ENCODE data around the gene KLHL3.
"Not testable (repeated sequence)": the region's sequence is repeated elsewhere in the genome, so short reads cannot be mapped to it uniquely, and the experiment has no call there.

KLHL3 gene

DNA sequence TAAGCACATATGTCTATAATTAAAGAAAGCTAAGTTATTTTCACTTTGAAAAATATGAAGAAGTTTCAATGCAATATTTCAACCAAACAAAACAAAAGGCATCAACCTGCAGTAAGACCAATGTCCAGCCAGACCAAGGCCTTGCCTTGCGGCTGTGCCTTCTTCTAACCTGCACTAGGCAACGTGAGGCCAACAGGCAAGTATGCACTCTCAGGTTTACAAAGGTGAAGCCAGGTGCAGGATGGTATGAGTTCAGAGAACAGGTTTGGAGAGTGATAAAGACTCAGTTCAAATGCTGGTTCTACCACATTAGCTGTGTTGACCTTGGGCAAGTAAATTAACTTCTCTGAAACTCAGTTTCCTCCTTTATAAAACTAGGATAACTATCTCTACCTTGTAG is 79.3 kb downstream of the KLHL3 start:
- H3K36me3 ChIP-seq (ENCODE audit: control insufficient read depth in 1 of 2, insufficient read depth in 2 of 2, low read length in 2 of 2), result no peaks in the 10 kb centered on the region
- H3K27me3 ChIP-seq (ENCODE audit: control insufficient read depth in 1 of 2, insufficient read depth in 2 of 2, low read length in 2 of 2), result no peaks in the 10 kb centered on the region
- no peak overlapping the region for H3K4me3 ChIP-seq (ENCODE audit: low read depth in 1 of 2, low read length in 2 of 2)
- H3K9ac ChIP-seq (ENCODE audit: low read depth in 1 of 2, low read length in 2 of 2), result no peak overlapping the region
- no peak overlapping the region for H3K27ac ChIP-seq (ENCODE audit: low read depth, low read length)
- H3K4me1 ChIP-seq (ENCODE audit: control insufficient read depth in 1 of 2, insufficient read depth in 2 of 2, low read length in 2 of 2), result no peaks in the 10 kb centered on the region
- H3K9me3 ChIP-seq (ENCODE audit: control insufficient read depth in 1 of 2, low read length in 2 of 2), result no peaks in the 10 kb centered on the region

DNA sequence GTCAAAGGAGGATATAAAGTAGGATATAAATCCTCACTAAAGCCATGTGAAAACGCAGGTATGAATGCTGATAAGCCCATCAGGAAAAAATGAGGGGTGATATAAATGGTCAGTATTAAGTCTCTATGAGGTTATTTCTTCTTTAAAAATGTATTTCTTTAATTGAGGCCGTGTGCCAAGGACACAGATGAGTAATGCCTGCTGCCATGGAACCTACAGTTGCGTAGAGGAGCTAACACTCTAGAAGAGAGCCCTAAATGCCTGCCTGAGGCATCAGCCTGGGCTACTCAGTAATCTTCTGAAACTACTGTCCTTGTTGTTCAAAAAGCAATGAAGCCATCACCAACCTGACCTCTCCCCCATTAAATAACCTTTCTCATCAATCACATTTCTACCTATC is 84.9 kb downstream of the KLHL3 start:
- no peaks in the 10 kb centered on the region for H3K9me3 ChIP-seq (ENCODE audit: control insufficient read depth in 1 of 2, low read length in 2 of 2)
- no peak overlapping the region for H3K27ac ChIP-seq (ENCODE audit: low read depth, low read length)
- no peak overlapping the region for H3K9ac ChIP-seq (ENCODE audit: low read depth in 1 of 2, low read length in 2 of 2)
- no peaks in the 10 kb centered on the region for H3K36me3 ChIP-seq (ENCODE audit: control insufficient read depth in 1 of 2, insufficient read depth in 2 of 2, low read length in 2 of 2)
- H3K4me3 ChIP-seq (ENCODE audit: low read depth in 1 of 2, low read length in 2 of 2), result no peak overlapping the region
- H3K4me1 ChIP-seq (ENCODE audit: control insufficient read depth in 1 of 2, insufficient read depth in 2 of 2, low read length in 2 of 2), result no peaks in the 10 kb centered on the region
- H3K27me3 ChIP-seq (ENCODE audit: control insufficient read depth in 1 of 2, insufficient read depth in 2 of 2, low read length in 2 of 2), result no peaks in the 10 kb centered on the region

DNA sequence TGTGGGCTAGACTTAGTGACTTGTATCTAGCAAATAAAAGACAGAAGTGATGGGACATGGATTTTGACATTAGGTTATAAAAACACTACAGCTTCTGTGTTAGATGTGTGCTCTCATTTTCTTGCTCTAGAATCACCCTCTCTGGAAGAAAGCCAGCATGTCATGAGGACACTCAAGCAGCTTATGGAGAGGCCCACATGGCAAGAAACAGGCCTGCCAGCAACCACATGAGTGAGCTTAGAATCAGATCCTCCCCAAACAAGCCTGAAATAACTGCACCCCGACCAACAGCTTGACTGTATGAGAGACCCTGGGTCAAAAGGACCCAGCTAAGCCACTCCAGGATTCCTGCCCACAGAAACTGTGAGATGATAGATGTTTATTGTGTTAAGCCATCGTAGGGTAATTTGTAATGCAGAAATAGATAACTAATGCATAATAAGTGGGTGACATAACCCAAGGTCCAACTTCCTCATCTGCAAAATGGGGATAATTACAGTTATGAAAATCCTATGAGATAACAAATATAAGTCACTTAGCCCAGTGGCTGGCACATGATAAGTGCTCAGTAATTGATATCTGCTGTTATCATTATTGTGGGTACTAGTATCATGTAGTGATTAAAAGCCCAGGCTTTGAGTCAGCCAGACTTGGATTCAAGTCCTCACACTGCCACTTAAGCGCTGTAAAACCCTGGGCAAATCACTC is 86.5 kb downstream of the KLHL3 start:
- Histone ChIP-seq H3K9me3 (ENCODE audit: control insufficient read depth in 1 of 2, low read length in 2 of 2) (no peaks in the 10 kb centered on the region), H3K9ac (ENCODE audit: low read depth in 1 of 2, low read length in 2 of 2) (no peak overlapping the region), H3K4me1 (ENCODE audit: control insufficient read depth in 1 of 2, insufficient read depth in 2 of 2, low read length in 2 of 2) (no peaks in the 10 kb centered on the region), H3K4me3 (ENCODE audit: low read depth in 1 of 2, low read length in 2 of 2) (no peak overlapping the region), H3K36me3 (ENCODE audit: control insufficient read depth in 1 of 2, insufficient read depth in 2 of 2, low read length in 2 of 2) (no peaks in the 10 kb centered on the region), H3K27ac (ENCODE audit: low read depth, low read length) (no peak overlapping the region), H3K27me3 (ENCODE audit: control insufficient read depth in 1 of 2, insufficient read depth in 2 of 2, low read length in 2 of 2) (no peaks in the 10 kb centered on the region)

DNA sequence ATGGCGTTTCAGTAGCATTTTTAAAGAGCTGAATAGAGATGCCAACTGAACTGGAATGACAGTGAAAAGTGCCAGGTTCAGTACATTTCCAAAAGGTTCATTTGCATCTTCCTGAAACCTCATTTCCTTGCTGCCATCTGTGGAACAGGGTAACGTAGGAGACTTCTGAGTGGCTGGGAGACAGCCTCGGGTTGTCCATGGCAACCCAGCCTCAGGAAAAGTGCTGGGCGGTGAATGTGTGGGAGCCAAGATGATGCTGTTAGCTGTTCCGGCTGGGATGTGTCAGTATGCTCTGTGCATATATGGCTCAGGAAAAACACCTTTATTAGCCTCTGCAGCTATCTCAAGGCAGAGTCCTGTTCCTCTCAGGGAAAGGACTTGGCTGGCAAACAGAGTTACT is 87.5 kb downstream of the KLHL3 start:
- Histone ChIP-seq H3K36me3 (ENCODE audit: control insufficient read depth in 1 of 2, insufficient read depth in 2 of 2, low read length in 2 of 2) (no peaks in the 10 kb centered on the region), H3K27me3 (ENCODE audit: control insufficient read depth in 1 of 2, insufficient read depth in 2 of 2, low read length in 2 of 2) (no peaks in the 10 kb centered on the region), H3K9me3 (ENCODE audit: control insufficient read depth in 1 of 2, low read length in 2 of 2) (no peaks in the 10 kb centered on the region), H3K27ac (ENCODE audit: low read depth, low read length) (no peak overlapping the region), H3K4me3 (ENCODE audit: low read depth in 1 of 2, low read length in 2 of 2) (no peak overlapping the region), H3K4me1 (ENCODE audit: control insufficient read depth in 1 of 2, insufficient read depth in 2 of 2, low read length in 2 of 2) (no peaks in the 10 kb centered on the region), H3K9ac (ENCODE audit: low read depth in 1 of 2, low read length in 2 of 2) (no peak overlapping the region)

DNA sequence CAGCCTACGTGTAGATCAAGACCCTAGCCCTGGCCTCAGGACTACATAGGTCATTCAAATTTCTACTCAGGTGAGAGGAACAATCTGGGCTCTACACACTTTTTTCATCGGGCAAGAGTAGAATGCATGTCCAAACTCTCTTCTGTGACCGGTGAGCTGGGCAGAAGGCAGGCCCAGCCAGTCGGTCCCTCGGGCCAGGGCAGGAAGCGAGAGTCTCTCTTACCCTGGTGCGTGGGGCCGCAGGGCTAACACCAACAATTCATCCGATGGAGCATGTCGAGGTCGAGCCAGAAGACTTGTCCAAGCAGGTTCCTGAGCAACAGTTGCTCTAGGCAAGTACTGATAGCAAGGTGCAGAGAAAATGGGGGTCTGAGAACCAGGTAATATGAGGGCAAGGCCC is 88.5 kb downstream of the KLHL3 start:
- Histone ChIP-seq H3K9ac (ENCODE audit: low read depth in 1 of 2, low read length in 2 of 2) (no peak overlapping the region), H3K27ac (ENCODE audit: low read depth, low read length) (no peak overlapping the region), H3K36me3 (ENCODE audit: control insufficient read depth in 1 of 2, insufficient read depth in 2 of 2, low read length in 2 of 2) (no peaks in the 10 kb centered on the region), H3K4me1 (ENCODE audit: control insufficient read depth in 1 of 2, insufficient read depth in 2 of 2, low read length in 2 of 2) (no peaks in the 10 kb centered on the region), H3K9me3 (ENCODE audit: control insufficient read depth in 1 of 2, low read length in 2 of 2) (no peaks in the 10 kb centered on the region), H3K27me3 (ENCODE audit: control insufficient read depth in 1 of 2, insufficient read depth in 2 of 2, low read length in 2 of 2) (no peaks in the 10 kb centered on the region), H3K4me3 (ENCODE audit: low read depth in 1 of 2, low read length in 2 of 2) (no peak overlapping the region)

DNA sequence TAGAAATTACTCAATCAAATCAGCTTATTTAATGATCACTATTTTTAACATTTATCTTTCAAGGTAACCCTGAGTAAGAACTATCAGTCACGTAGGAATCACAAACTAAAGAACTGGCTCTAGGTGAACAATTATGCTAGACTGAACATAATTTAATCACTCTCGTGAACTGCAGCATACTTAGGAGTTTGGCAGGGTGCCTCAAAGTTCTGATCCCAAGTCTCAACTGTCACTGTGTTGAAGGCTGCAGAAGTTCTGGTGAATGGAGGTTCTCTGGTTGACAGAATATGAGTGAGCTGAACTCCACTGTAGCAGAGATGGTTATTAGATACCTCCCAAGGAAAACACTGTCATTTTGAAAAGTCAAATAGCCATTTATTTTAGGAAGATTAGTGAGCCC is 89.1 kb downstream of the KLHL3 start:
- Histone ChIP-seq H3K27me3 (ENCODE audit: control insufficient read depth in 1 of 2, insufficient read depth in 2 of 2, low read length in 2 of 2) (no peaks in the 10 kb centered on the region), H3K9ac (ENCODE audit: low read depth in 1 of 2, low read length in 2 of 2) (no peak overlapping the region), H3K4me1 (ENCODE audit: control insufficient read depth in 1 of 2, insufficient read depth in 2 of 2, low read length in 2 of 2) (no peaks in the 10 kb centered on the region), H3K9me3 (ENCODE audit: control insufficient read depth in 1 of 2, low read length in 2 of 2) (no peaks in the 10 kb centered on the region), H3K27ac (ENCODE audit: low read depth, low read length) (no peak overlapping the region), H3K36me3 (ENCODE audit: control insufficient read depth in 1 of 2, insufficient read depth in 2 of 2, low read length in 2 of 2) (no peaks in the 10 kb centered on the region), H3K4me3 (ENCODE audit: low read depth in 1 of 2, low read length in 2 of 2) (no peak overlapping the region)

DNA sequence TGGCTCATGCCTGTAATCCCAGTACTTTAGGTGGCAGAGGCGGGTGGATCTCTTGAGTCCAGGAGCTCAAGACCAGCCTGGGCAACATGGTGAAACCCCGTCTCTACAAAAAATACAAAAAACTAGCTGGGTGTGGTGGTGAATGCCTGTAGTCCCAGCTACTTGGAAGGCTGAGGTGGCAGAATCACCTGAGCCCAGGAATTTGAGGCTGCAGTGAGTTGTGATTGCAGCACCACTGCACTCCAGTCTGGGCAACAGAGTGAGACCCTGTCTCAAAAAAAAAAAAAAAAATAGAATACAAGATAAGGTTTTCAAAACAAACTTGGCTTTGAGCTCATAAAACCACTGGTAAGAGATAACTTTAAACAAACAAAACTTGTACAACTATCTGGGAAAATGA is 92.8 kb downstream of the KLHL3 start:
- not testable (repeated sequence) for H3K4me1 ChIP-seq (ENCODE audit: control insufficient read depth in 1 of 2, insufficient read depth in 2 of 2, low read length in 2 of 2); H3K9me3 ChIP-seq (ENCODE audit: control insufficient read depth in 1 of 2, low read length in 2 of 2); H3K27ac ChIP-seq (ENCODE audit: low read depth, low read length); H3K36me3 ChIP-seq (ENCODE audit: control insufficient read depth in 1 of 2, insufficient read depth in 2 of 2, low read length in 2 of 2); H3K27me3 ChIP-seq (ENCODE audit: control insufficient read depth in 1 of 2, insufficient read depth in 2 of 2, low read length in 2 of 2); H3K4me3 ChIP-seq (ENCODE audit: low read depth in 1 of 2, low read length in 2 of 2); H3K9ac ChIP-seq (ENCODE audit: low read depth in 1 of 2, low read length in 2 of 2)

DNA sequence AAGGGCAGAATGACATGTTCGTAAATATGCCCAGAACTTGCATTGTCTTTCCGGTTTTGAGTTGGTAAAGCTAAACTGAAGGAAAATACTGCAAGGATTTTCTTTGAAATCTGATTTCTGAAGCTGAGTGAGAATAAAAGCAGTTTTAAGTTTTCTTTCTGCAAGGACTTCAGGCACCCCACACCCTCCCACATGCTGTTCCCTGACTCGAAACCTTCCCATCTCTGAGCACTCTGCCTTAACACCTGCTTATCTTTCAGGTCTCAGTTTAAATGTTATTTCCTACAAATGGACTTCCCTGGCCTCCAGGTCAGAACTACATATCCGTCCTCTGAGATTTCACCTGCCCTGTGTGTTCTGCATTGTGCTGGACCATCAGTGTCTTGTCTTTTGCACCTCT is 93.8 kb downstream of the KLHL3 start:
- Histone ChIP-seq H3K9me3 (ENCODE audit: control insufficient read depth in 1 of 2, low read length in 2 of 2) (no peaks in the 10 kb centered on the region), H3K27me3 (ENCODE audit: control insufficient read depth in 1 of 2, insufficient read depth in 2 of 2, low read length in 2 of 2) (no peaks in the 10 kb centered on the region), H3K27ac (ENCODE audit: low read depth, low read length) (no peak overlapping the region), H3K36me3 (ENCODE audit: control insufficient read depth in 1 of 2, insufficient read depth in 2 of 2, low read length in 2 of 2) (peaks cover 0 to 4% of the 10 kb centered on the region in 2 donors), H3K4me3 (ENCODE audit: low read depth in 1 of 2, low read length in 2 of 2) (no peak overlapping the region), H3K4me1 (ENCODE audit: control insufficient read depth in 1 of 2, insufficient read depth in 2 of 2, low read length in 2 of 2) (no peaks in the 10 kb centered on the region), H3K9ac (ENCODE audit: low read depth in 1 of 2, low read length in 2 of 2) (no peak overlapping the region)

DNA sequence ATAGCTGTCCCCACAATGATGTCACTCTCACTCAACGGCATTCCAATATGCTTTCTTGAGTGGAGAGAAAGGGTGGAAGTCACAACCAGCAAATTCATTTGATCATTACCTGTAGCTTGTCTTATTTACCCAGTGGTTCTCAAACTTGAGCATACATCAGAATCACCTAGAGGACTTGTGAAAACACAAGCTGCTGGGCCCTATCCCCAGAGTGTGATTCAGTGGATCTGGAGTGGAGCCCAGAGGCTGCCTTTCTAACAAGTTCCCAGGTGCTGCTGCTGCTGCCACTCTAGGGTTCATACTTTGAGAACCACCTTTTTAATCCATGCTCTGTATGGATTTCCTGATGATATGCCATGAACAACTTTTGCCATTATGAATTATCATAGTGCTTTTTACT is 94.7 kb downstream of the KLHL3 start:
- H3K27ac ChIP-seq (ENCODE audit: low read depth, low read length), result no peak overlapping the region
- H3K9ac ChIP-seq (ENCODE audit: low read depth in 1 of 2, low read length in 2 of 2), result no peak overlapping the region
- H3K27me3 ChIP-seq (ENCODE audit: control insufficient read depth in 1 of 2, insufficient read depth in 2 of 2, low read length in 2 of 2), result no peaks in the 10 kb centered on the region
- H3K36me3 ChIP-seq (ENCODE audit: control insufficient read depth in 1 of 2, insufficient read depth in 2 of 2, low read length in 2 of 2), result peaks cover 0 to 4% of the 10 kb centered on the region in 2 donors
- no peaks in the 10 kb centered on the region for H3K9me3 ChIP-seq (ENCODE audit: control insufficient read depth in 1 of 2, low read length in 2 of 2)
- H3K4me1 ChIP-seq (ENCODE audit: control insufficient read depth in 1 of 2, insufficient read depth in 2 of 2, low read length in 2 of 2), result no peaks in the 10 kb centered on the region
- no peak overlapping the region for H3K4me3 ChIP-seq (ENCODE audit: low read depth in 1 of 2, low read length in 2 of 2)

DNA sequence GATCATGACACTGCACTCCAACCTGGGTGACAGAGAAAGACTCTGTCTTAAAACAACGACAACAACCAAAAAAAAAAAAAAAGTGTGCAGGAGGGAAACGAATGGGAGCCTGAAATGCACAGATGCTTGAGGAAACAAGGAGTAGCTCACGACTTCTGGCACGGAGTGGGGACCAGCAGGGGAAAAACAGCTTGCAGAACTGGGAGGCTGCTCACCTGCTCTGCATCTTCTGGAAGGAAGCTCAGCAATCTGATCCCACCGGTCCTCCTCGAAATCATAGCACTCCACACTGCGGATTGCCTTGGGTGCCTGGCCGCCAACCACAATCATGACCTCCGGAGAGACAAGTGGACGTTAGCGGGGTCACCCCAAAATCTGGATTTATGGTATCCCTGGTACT is 96.2 kb downstream of the KLHL3 start:
- H3K27me3 ChIP-seq (ENCODE audit: control insufficient read depth in 1 of 2, insufficient read depth in 2 of 2, low read length in 2 of 2), result no peaks in the 10 kb centered on the region
- no peaks in the 10 kb centered on the region for H3K4me1 ChIP-seq (ENCODE audit: control insufficient read depth in 1 of 2, insufficient read depth in 2 of 2, low read length in 2 of 2)
- no peak overlapping the region for H3K4me3 ChIP-seq (ENCODE audit: low read depth in 1 of 2, low read length in 2 of 2)
- no peaks in the 10 kb centered on the region for H3K9me3 ChIP-seq (ENCODE audit: control insufficient read depth in 1 of 2, low read length in 2 of 2)
- H3K27ac ChIP-seq (ENCODE audit: low read depth, low read length), result no peak overlapping the region
- no peak overlapping the region for H3K9ac ChIP-seq (ENCODE audit: low read depth in 1 of 2, low read length in 2 of 2)
- H3K36me3 ChIP-seq (ENCODE audit: control insufficient read depth in 1 of 2, insufficient read depth in 2 of 2, low read length in 2 of 2), result peaks cover 0 to 4% of the 10 kb centered on the region in 2 donors

DNA sequence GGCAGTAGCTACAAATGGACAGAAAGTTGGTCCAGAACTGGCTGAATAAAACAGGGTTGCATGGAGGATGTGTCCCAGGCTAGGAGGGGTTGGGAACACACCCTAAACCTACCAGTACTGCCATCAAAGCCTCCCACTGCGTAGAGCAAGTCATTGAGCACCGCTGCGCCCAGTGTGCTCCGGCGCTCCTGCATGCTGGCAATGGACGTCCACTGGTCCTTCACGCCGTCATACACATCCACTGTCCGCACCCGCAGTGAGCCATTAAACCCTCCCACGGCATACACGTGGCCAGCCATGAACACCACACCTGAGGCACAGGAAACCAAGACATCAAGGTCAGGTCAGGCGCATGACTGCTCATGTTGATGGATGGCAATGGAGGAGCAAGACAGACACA is 97.0 kb downstream of the KLHL3 start:
- H3K4me1 ChIP-seq (ENCODE audit: control insufficient read depth in 1 of 2, insufficient read depth in 2 of 2, low read length in 2 of 2), result no peaks in the 10 kb centered on the region
- H3K27me3 ChIP-seq (ENCODE audit: control insufficient read depth in 1 of 2, insufficient read depth in 2 of 2, low read length in 2 of 2), result no peaks in the 10 kb centered on the region
- H3K4me3 ChIP-seq (ENCODE audit: low read depth in 1 of 2, low read length in 2 of 2), result no peak overlapping the region
- peaks cover 0 to 4% of the 10 kb centered on the region in 2 donors for H3K36me3 ChIP-seq (ENCODE audit: control insufficient read depth in 1 of 2, insufficient read depth in 2 of 2, low read length in 2 of 2)
- H3K9me3 ChIP-seq (ENCODE audit: control insufficient read depth in 1 of 2, low read length in 2 of 2), result no peaks in the 10 kb centered on the region
- H3K27ac ChIP-seq (ENCODE audit: low read depth, low read length), result no peak overlapping the region
- no peak overlapping the region for H3K9ac ChIP-seq (ENCODE audit: low read depth in 1 of 2, low read length in 2 of 2)

All from duodenal mucosa (tissue), 2 donors.